ENCODE measurements around the gene PEAK1.
"Not testable (repeated sequence)": the region's sequence is repeated elsewhere in the genome, so short reads cannot be mapped to it uniquely, and the experiment has no call there.

PEAK1 gene

DNA sequence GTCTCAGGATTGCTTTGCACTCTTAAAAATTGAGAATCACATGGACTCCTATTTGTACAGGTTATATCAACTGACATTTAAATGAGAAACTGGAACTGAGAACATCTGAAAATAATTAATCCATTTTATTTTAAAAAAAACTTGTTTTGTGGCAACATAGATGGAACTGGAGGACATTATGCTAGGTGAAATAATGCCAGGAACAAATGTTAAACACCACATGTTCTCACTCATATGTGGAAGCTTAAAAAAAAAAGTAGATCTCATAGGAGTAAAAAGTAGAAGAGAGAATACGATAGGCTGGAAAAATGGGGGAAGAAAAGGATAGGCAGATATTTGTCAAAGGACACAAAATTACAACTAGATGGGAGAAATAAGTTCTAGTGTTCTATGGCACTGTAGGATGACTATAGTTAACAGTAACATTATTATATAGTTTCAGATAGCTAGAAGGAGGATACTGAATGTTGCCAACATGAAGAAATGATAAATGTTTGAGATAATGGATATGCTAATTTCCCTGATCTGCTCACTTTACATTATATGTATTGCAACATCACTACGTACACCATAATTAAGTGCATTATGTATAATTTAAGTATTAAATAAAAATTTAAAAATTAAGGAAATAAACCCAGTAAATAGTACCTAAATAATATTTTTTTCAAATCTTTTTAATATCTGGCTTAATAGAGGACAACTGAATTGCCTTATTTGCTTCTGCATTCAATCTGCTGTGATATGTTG lies 248.5 kb downstream of the PEAK1 start:
- DNase-seq (ENCODE audit: low read depth), result no peak

DNA sequence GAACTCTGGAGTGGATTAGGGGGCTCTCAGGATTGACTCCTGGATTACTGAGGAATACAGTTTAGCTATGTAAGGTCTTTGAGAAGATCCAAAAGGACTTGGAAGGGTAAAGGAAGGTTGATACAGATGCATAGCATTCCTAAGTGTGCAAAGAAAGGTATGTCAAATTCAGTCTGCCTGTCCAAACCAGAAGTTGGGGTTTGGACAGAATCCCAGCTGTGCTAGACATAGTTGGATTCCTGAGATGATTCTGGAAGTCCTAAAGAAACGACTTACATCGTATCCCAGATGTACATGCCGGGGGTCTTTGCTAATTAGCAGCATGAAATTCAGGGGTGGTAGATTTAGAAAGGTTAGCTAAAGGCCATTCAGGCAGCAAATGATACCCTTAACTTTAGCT lies 251.3 kb downstream of the PEAK1 start:
- DNase-seq (ENCODE audit: low read depth), result no peak

DNA sequence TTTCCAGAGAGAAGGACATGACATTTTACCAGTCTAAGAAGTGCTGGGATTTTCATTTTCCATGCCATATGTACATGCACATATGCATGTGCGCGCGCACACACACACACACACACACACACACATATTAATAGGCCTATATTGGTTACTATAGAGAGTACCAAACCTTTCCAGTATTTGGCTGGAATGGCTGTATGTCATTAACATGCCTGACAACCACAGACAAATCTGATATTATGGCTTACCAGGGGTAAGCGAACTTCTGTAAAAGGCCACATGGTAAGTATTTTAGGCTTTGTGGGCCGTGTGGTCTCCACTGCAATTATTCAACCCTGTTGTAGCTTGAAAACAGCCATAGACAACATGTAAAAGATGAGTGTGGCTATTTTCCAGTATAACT lies 251.8 kb downstream of the PEAK1 start:
- DNase-seq (ENCODE audit: low read depth), result no peak

GRCh38 chr15:77167406-77167805 lies 252.5 kb downstream of the PEAK1 start:
- no peak for DNase-seq (ENCODE audit: low read depth)

DNA sequence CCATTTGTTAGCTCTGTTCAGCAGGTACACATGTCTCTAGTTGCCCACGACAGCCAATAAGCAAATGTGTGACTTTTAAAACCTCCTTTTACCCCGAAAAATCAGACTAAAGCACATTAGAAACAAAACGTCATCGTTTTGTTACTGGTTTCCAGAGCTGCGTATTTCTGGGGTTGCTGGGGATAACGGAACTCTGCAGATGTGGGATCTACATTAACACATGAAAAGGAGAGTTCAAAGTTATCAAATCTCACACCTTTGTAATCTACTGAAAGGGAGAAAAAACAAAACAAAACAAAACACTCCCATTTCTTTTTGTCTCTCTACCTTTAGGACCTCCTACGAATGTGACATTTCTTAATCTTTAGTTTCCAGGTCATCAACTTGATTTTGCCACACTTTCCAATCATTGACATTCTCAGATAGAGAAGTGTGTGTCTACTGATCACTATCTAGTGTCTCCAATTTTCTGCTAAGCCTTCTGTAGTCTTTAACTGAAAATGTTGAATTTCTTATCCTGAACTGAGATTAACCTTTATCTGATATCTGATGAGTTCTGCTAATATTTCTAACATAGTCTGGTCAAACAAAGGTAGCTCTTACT lies 256.0 kb downstream of the PEAK1 start:
- DNase-seq (ENCODE audit: low read depth), result no peak

DNA sequence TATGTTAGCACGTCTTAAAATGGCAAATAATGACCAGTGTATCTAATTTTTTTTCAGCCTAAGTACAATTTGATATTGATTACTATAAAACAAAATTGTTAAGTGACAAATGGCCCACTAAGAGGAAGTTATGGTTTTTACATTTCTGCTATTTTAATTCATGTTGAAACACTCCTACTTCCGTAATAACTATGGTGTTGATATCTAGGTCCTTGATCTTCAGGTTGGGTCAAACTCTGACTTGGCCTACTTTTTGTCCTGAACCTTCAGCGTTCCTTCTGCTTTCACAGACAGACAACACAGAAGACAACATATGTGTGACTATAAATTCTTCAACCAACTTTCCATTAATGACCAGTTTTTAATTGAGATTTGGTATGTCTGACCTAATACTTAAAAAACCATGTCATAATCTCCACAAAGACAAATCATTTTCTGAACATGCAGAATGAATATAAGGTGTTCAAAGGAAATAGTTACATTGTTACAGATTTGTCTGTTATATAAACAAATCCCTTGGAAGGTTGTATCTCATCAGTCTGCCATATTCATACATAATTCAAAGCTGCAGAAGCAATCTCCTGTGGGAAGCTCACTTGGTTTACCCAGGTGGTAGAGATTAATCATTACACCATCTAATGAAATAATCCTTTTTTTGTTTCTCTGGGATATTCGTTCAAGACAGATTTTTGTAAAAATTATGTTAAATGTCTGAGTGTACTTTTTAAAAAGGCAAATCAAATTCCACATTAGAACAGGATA lies 256.9 kb downstream of the PEAK1 start:
- no peak for DNase-seq (ENCODE audit: low read depth)

- peak; percentile 46 for DNase-seq (ENCODE audit: low read depth)
Observed at GRCh38 chr15:77160562-77161478, 259.1 kb downstream of the PEAK1 start.

DNA sequence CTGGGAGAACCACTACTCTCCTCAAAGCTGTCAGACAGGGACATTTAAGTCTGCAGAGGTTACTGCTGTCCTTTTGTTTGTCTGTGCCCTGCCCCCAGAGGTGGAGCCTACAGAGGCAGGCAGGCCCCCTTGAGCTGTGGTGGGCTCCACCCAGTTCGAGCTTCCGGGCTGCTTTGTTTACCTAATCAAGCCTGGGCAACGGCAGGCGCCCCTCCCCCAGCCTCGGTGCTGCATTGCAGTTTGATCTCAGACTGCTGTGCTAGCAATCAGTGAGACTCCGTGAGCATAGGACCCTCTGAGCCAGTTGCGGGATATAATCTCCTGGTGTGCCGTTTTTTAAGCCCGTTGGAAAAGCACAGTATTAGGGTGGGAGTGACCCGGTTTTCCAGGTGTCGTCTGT lies 263.9 kb downstream of the PEAK1 start:
- not testable (repeated sequence) for DNase-seq (ENCODE audit: low read depth)

GRCh38 chr15:77148191-77148590 lies 271.7 kb downstream of the PEAK1 start:
- no peak for DNase-seq (ENCODE audit: low read depth)

DNA sequence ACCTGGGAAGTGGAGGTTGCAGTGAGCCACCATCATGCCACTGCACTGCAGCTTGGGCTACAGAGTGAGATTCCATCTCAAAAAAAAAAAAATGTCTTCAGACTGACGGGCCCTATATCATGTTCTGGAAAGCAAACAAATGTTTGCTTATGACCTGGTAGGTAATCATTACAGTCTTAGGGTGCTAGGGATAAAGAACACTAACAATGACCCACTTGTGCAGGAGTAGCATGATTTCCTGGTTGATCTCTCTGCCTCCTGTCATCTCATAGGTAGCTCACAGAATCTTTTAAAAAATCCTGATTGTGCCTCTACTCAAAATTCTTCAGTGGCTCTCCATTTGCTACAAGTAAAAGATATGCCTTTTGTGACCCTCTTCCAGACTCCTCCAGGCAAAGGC lies 274.5 kb downstream of the PEAK1 start:
- no peak for DNase-seq (ENCODE audit: low read depth)

DNA sequence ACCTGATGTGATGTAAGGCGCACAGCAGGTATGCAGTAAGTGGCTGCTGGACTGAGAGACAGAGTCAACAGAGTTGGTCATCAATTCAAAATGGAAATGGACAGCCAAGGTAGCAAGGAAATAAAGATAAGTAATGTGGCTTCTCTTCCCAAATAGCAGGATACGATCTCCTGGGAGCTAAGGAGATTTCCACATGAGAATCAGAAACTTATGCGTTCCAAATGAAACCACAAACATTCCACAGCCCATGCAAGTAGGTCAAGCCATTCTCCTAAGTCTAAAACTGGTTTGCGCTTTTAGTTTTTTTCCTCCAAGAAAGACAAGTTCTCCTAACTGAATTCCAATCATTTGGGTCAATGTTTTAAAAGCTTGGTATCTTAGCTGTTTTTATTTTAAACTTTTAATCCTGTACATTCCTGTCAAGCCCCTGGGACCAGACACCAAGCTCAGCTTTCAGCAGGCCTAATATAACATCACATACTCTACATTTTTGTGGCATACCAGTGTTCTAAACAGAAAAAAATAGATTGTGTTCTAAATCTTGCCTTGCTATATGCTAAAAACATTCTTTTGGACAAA lies 275.3 kb downstream of the PEAK1 start:
- peak; percentile 97 for DNase-seq (ENCODE audit: low read depth)

GRCh38 chr15:77144026-77144425 lies 275.9 kb downstream of the PEAK1 start:
- DNase-seq (ENCODE audit: low read depth), result peak; percentile 89

DNA sequence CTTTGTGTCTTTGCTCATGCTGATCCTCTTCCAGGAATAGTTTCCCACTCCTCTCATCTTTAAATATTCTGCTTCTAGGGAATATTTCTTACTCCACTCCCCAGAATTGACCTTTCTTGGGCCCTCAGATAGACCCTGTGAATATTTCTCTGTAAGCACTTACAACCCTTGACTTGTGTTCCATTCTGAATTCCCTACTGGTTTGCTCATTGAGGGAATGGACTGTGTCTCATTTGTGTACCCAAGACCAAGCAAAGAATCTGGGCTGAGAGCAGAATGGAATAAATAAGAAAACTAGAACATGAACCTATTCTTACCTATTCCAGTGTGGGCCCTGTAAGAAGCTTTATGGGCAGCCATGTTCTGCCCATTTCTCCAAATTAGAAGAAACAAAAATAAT lies 276.3 kb downstream of the PEAK1 start:
- peak; percentile 42 for DNase-seq (ENCODE audit: low read depth)

DNA sequence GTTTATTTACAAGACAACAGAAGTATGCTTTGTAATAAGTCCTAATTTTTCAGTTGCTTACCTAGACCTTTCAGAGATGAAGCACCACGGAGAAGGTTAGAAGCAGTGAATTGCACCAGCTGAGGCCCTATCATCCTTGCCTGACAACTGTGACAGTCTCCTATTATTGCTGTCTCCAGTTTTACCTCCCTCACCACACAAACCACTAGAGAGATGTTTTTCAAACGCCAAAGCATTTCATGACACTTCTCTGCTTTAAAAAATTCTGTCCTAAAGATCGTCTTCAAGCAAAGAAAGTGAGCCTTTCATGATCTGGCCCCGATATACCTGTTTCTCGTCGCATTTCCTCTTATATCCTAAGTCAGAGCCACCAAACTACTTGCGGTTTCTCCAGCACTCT lies 276.7 kb downstream of the PEAK1 start:
- DNase-seq (ENCODE audit: low read depth), result no peak

- no peak for DNase-seq (ENCODE audit: low read depth)
Observed at GRCh38 chr15:77140220-77140619, 279.7 kb downstream of the PEAK1 start.

GRCh38 chr15:77139312-77139711 lies 280.6 kb downstream of the PEAK1 start:
- DNase-seq (ENCODE audit: low read depth), result no peak

- peak; percentile 17 for DNase-seq (ENCODE audit: low read depth)
Observed at GRCh38 chr15:77138167-77138522, 281.8 kb downstream of the PEAK1 start.

DNA sequence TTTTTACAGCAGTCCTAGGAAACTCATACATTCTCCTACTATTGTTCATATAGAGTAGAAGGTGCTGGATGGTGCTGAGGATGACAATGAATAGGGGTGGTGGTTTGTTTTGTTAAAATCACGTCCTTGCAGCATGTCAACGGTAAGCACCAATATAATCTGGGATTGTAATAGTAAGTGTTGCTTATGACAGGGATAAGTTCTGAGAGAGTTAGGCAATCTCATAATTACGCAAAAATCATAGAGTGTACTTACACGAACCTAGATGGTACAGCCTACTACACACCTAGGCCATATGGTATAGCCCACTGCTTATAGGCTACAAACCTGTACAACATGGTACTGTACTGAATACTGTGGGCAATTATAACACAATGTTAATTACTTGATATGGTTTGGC lies 284.7 kb downstream of the PEAK1 start:
- DNase-seq (ENCODE audit: low read depth), result peak; percentile 21

DNA sequence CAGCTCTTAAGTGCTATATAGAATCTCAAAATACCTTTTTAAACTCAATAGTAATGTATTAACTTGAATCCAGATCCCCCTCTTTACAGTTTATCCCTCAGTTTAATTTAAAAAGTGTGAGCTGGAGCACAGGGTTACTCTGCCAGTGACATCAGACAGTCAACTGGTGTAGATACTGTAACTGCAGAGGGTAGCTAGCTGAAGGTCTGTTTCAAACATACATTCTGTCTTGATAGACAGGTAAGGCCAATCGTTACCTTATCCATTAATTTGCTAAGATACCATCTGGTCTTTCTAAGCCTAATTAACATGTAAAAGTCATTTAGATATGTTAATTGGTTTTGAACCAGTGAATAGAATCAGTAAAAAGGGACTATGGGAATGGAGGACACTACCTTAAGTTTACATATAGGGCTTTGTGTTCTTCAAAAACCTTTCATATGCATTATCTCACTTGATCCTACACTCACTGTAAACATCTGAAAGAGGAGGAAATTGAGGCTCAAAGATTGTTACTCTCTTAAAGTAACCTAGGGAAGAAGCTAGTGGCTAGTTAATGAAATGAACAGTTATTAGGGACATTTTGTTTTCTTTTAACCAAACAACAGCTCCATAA lies 289.5 kb downstream of the PEAK1 start:
- DNase-seq (ENCODE audit: low read depth), result no peak

- DNase-seq (ENCODE audit: low read depth), result no peak
Observed at GRCh38 chr15:77127626-77128025, 292.3 kb downstream of the PEAK1 start.

All from amniotic epithelial cell (primary cell).